Fibroblast of gingiva (primary cell): Measurements from ENCODE around the gene TACC3.
A peak's percentile ranks its signal among the peaks of the same experiment; 100 is the strongest.

ENCODE experiments used
- DNase-seq: peaks from one replicate; pipeline ENCODE4 v3.0.0-alpha.2; 2011; ENCODE audit warnings: low read depth

Gene TACC3

GRCh38 chr4:1703867-1704266, 17.5 kb upstream of the TACC3 start:
- no peak for DNase-seq

GRCh38 chr4:1705732-1706131, 15.6 kb upstream of the TACC3 start:
- DNase-seq: no peak

GRCh38 chr4:1706358-1706757, 15.0 kb upstream of the TACC3 start:
- no peak for DNase-seq

GRCh38 chr4:1708581-1708980, 12.7 kb upstream of the TACC3 start:
- no peak for DNase-seq

- DNase-seq: no peak
Measured at GRCh38 chr4:1711055-1711570, 10.2 kb upstream of the TACC3 start.

- peak; percentile 54 for DNase-seq
Measured at GRCh38 chr4:1711571-1712215, 9.6 kb upstream of the TACC3 start.

- DNase-seq: peak; percentile 85
Measured at GRCh38 chr4:1712216-1713002, 8.9 kb upstream of the TACC3 start, which contains the start of gene SLBP. TSS of gene SLBP (minus strand) at chr4:1712319. CDS start at chr4:1712188, 131 bp downstream.

GRCh38 chr4:1713003-1713851, 8.1 kb upstream of the TACC3 start:
- no peak for DNase-seq

GRCh38 chr4:1714303-1715001, 6.9 kb upstream of the TACC3 start:
- DNase-seq: no peak

- no peak for DNase-seq
Measured at GRCh38 chr4:1715002-1715758, 6.1 kb upstream of the TACC3 start.

GRCh38 chr4:1716065-1716945, 5.0 kb upstream of the TACC3 start:
- no peak for DNase-seq

GRCh38 chr4:1717129-1718094, 3.9 kb upstream of the TACC3 start:
- no peak for DNase-seq

- no peak for DNase-seq
Measured at GRCh38 chr4:1718095-1718850, 3.0 kb upstream of the TACC3 start.

- peak; percentile 45 for DNase-seq
Measured at GRCh38 chr4:1720163-1720983, 948 bp upstream of the TACC3 start.

GRCh38 chr4:1721666-1722550, 587 bp downstream of the TACC3 start:
- no peak for DNase-seq

- no peak for DNase-seq
Measured at GRCh38 chr4:1722551-1723118, 1.3 kb downstream of the TACC3 start.
